ENCODE results near the gene SCNN1A. TPM values are rescaled to one million over a fixed set of nuclear protein-coding genes. Genes with fewer than 3 reads are reported as not detected.

The SCNN1A gene
- total and polyA plus RNA-seq, 2 experiments from 2014 or later, result 21.7 to 28.4 TPM

DNA sequence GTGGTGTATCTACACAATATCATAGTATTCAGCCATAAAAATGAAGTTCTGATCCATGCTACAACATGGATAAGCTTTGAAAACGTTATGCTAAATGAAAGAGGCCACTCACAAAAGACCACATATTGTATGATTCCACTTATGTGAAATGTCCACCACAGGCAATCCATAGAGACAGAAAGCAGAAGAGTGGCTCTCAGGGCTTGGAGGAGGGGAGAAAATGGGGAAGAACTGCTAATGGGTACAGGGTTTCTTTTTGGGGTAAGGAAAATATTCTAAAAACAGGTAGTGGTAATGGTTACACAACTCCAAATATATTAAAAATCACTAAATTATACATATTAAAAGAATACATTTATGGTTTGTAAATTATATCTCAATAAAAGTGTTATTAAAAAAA, 16.5 kb downstream of the SCNN1A start:
- H3K4me1 ChIP-seq (ENCODE audit: insufficient read depth), result peaks cover 10% of the 10 kb centered on the region
- no peaks in the 10 kb centered on the region for H3K36me3 ChIP-seq (replicated peaks; ENCODE audit: insufficient read depth, low read depth)
- no peaks in the 10 kb centered on the region for H3K9me2 ChIP-seq (replicated peaks; ENCODE audit: insufficient read depth)

DNA sequence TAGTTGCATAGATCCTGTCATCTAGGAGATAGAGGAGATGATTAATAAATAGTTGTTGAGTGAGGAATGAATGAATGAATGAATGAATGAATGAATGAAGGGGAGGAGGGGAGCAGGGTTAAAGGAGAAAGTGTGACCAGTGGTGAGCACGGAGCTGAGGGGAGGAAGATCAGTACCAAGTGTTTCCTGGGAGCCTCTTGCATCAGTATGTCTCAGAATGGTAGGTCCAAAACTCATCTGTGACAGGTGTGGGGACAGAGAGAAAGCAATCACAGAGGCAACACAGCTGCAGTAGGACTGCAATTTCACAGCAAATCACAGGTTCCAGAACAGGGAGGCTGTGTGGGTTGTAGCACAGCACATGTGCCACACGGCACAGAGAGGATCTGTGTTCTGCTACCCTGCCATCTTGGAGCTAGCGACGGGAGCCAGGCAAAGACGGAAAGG, 19.0 kb downstream of the SCNN1A start:
- H3K79me2 ChIP-seq, result no peaks in the 10 kb centered on the region
- no peaks in the 10 kb centered on the region for H4K20me1 ChIP-seq (ENCODE audit: insufficient read depth, poor library complexity, severe bottlenecking)
- H3K4me3 ChIP-seq, result no peak overlapping the region
- H3K4me2 ChIP-seq, result no peak overlapping the region
- no peaks in the 10 kb centered on the region for H3K9me3 ChIP-seq (ENCODE audit: low read depth)
- H3K27me3 ChIP-seq, result no peaks in the 10 kb centered on the region
- H3K27ac ChIP-seq, result no peak overlapping the region
- no peaks in the 10 kb centered on the region for H3K36me3 ChIP-seq (replicated peaks; ENCODE audit: insufficient read depth, low read depth)
- H3K9me2 ChIP-seq (replicated peaks; ENCODE audit: insufficient read depth), result no peaks in the 10 kb centered on the region
- WGBS (ENCODE audit: low lambda C conversion rate, missing lambda C conversion rate), result 97% methylated on average over 5 of the region's 5 CpGs
- DNase-seq (ENCODE audit: low spot score), result no peak
- H3K4me1 ChIP-seq (ENCODE audit: insufficient read depth), result peaks cover 6% of the 10 kb centered on the region
- no peak overlapping the region for H2AFZ ChIP-seq
- TF ChIP-seq EZH2phosphoT487 (IDR thresholded peaks at IDR 0.05; ENCODE audit: low read depth, severe bottlenecking, unreplicated experiment) (no peak), EZH2 (IDR thresholded peaks at IDR 0.05; ENCODE audit: borderline replicate concordance) (no peak)
- TF ChIP-seq, protein P1, sequence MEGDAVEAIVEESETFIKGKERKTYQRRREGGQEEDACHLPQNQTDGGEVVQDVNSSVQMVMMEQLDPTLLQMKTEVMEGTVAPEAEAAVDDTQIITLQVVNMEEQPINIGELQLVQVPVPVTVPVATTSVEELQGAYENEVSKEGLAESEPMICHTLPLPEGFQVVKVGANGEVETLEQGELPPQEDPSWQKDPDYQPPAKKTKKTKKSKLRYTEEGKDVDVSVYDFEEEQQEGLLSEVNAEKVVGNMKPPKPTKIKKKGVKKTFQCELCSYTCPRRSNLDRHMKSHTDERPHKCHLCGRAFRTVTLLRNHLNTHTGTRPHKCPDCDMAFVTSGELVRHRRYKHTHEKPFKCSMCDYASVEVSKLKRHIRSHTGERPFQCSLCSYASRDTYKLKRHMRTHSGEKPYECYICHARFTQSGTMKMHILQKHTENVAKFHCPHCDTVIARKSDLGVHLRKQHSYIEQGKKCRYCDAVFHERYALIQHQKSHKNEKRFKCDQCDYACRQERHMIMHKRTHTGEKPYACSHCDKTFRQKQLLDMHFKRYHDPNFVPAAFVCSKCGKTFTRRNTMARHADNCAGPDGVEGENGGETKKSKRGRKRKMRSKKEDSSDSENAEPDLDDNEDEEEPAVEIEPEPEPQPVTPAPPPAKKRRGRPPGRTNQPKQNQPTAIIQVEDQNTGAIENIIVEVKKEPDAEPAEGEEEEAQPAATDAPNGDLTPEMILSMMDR (IDR thresholded peaks at IDR 0.05; ENCODE audit: poor library complexity), result no peak

More for the DNA sequence above, 16.5 kb downstream of the SCNN1A start:
- TF ChIP-seq EZH2 (IDR thresholded peaks at IDR 0.05; ENCODE audit: borderline replicate concordance), result no peak
- TF ChIP-seq EZH2phosphoT487 (IDR thresholded peaks at IDR 0.05; ENCODE audit: low read depth, severe bottlenecking, unreplicated experiment), result no peak
- TF ChIP-seq, protein P1 (IDR thresholded peaks at IDR 0.05; ENCODE audit: poor library complexity), result no peak
- Histone ChIP-seq H3K4me3 (no peak overlapping the region), H4K20me1 (ENCODE audit: insufficient read depth, poor library complexity, severe bottlenecking) (no peaks in the 10 kb centered on the region), H3K4me2 (no peak overlapping the region), H3K79me2 (no peaks in the 10 kb centered on the region), H3K27ac (no peak overlapping the region), H3K9me3 (ENCODE audit: low read depth) (no peaks in the 10 kb centered on the region), H2AFZ (no peak overlapping the region), H3K27me3 (no peaks in the 10 kb centered on the region)
- DNase-seq (ENCODE audit: low spot score), result no peak
- 60% methylated on average over 1 of the region's 1 CpG for WGBS (ENCODE audit: low lambda C conversion rate, missing lambda C conversion rate)

DNA sequence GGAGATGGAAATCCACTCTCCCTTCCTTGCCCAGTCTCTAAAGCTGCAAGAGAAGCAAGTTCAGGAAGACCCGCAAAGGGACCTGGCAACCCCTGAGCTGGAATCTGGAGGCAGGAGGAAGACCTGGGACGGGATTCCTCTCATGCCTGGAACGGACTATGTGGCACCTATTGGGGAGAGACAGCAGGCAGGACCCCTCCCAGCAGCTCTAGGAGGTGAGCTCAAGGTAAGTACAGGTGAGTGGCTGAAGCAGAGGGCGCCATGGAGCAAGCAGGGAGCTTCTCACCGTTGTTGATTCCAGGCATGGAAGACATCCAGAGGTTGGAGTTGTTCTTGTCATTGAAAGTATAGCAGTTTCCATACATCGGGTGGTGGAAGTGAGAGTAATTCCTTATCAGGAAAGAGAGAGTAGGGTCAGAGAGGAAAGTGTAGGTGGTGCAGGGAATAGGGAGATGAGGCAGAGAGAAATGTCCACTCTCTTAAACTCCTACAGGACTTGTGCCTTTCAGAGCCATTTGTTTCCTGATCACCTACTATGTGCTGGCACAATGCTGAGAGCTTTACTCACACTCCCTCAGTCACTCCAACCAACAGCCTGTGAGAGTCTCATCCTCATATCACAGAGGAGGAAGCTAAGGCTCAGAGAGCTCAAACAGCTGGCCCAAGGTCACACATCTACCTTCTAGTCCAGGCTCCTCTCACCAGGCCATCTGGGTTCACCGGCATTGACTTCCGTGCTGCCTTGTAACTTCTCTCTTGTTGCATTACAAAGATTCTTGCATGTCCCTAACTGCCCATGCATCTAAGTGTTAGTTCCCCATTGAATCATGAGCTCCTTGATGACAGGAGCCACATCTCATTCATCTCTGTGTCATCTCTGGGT, 19.6 kb downstream of the SCNN1A start:
- no peaks in the 10 kb centered on the region for H3K36me3 ChIP-seq (replicated peaks; ENCODE audit: insufficient read depth, low read depth)
- no peaks in the 10 kb centered on the region for H3K79me2 ChIP-seq
- no peak overlapping the region for H3K27ac ChIP-seq
- H2AFZ ChIP-seq, result no peak overlapping the region
- H3K9me3 ChIP-seq (ENCODE audit: low read depth), result no peaks in the 10 kb centered on the region
- TF ChIP-seq EZH2phosphoT487 (IDR thresholded peaks at IDR 0.05; ENCODE audit: low read depth, severe bottlenecking, unreplicated experiment) (no peak), EZH2 (IDR thresholded peaks at IDR 0.05; ENCODE audit: borderline replicate concordance) (no peak)
- TF ChIP-seq, protein P1 (IDR thresholded peaks at IDR 0.05; ENCODE audit: poor library complexity), result no peak
- no peaks in the 10 kb centered on the region for H4K20me1 ChIP-seq (ENCODE audit: insufficient read depth, poor library complexity, severe bottlenecking)
- H3K4me2 ChIP-seq, result no peak overlapping the region
- WGBS (ENCODE audit: low lambda C conversion rate, missing lambda C conversion rate), result 76% methylated on average over 8 of the region's 8 CpGs
- no peak for DNase-seq (ENCODE audit: low spot score)
- H3K9me2 ChIP-seq (replicated peaks; ENCODE audit: insufficient read depth), result no peaks in the 10 kb centered on the region
- peaks cover 6% of the 10 kb centered on the region for H3K4me1 ChIP-seq (ENCODE audit: insufficient read depth)
- H3K27me3 ChIP-seq, result no peaks in the 10 kb centered on the region
- H3K4me3 ChIP-seq, result no peak overlapping the region
